Fibroblast of villous mesenchyme (primary cell): ENCODE results near the gene PCBP1. TPM values are rescaled to one million over a fixed set of nuclear protein-coding genes. Genes with fewer than 3 reads are reported as not detected.
"Not testable (repeated sequence)": the region's sequence is repeated elsewhere in the genome, so short reads cannot be mapped to it uniquely, and the experiment has no call there.

Source experiments
- DNase-seq: peaks from one replicate; pipeline ENCODE4 v3.0.0-alpha.2; 2010; ENCODE audit warnings: low read depth
- H3K4me3 ChIP-seq: 2 replicates; pipeline ENCODE4 v1.5.1; 2011; ENCODE audit warnings: low read depth, mild to moderate bottlenecking, low read length
- CTCF ChIP-seq: IDR thresholded peaks from 2 replicates; pipeline ENCODE4 v1.5.1; 2012; ENCODE audit warnings: low read depth, mild to moderate bottlenecking, low read length; ENCODE audit not compliant: insufficient read depth
- small RNA-seq: library from RNA; depleted of rRNA; stranded (forward); fragments of <200 nt; gene quantifications from one replicate; pipeline ENCODE3, GENCODE V24; 2012
- total RNA-seq: library from RNA; depleted of rRNA; stranded (reverse); fragments of >200 nt; gene quantifications from 2 replicates; pipeline ENCODE4 v1.2.3, GENCODE V29; 2012

The PCBP1 gene
- total RNA-seq, 1 donor = 45.3 TPM

GRCh38 chr2:70128005-70128404 lies 40.7 kb downstream of the PCBP1 start:
- no peak overlapping the region for H3K4me3 ChIP-seq
- no peak for TF ChIP-seq CTCF
- DNase-seq = no peak

DNA sequence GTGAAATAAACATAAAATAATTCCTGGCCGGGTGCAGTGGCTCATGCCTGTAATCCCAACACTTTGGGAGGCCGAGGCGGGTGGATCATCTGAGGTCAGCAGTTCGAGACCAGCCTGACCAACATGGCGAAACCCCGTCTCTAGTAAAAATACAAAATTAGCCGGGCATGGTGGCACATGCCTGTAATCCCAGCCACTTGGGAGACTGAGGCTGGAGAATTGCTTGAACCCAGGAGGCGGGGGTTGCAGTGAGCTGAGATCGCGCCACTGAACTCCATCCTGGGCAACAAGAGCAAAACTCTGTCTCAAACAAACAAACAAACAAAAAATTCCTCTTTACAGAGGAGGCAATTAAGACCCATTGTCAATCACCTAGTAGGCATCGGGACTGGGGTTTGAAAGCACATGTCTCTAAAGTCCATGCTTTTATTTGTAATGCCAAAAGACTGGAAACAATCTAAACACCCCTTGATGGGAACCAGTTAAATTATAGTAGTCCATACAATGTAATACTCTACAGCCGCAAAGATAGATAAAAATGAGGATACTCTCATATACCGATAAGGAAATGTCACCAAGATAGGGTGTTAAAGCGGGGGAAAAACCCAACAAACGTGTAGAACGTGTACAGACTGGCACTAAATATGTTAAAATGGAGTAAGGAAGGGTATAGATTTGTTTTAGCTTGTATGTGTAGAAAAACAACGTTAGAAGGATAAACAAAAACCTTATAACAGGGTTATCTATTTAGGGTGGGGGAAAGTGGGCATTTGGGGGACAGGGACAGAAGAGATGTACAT lies 44.3 kb downstream of the PCBP1 start:
- peak overlapping the region; percentile 44 for H3K4me3 ChIP-seq
- not testable (repeated sequence) for DNase-seq

GRCh38 chr2:70132244-70133126 lies 45.2 kb downstream of the PCBP1 start:
- H3K4me3 ChIP-seq = peak overlapping the region; percentile 44
- DNase-seq = peak; percentile 93
- TF ChIP-seq CTCF = no peak

DNA sequence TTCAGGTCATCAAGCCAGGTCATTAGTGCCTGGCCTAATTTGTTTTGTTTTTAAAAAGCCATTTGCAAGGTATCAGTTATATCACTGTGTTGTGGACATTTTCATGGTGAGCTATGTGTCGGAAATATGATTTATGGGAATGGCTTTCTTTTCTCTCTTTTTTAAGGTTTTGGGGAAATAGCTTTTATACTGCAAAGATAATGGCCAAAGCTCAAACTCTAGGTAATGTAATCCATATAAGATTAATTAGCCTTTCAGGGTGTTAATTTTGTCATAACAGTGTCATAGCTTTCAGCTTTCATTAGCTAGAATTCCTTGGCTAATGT lies 45.8 kb downstream of the PCBP1 start:
- TF ChIP-seq CTCF = no peak
- H3K4me3 ChIP-seq = peak overlapping the region; percentile 44
- DNase-seq = no peak

- no peak for DNase-seq
- no peak overlapping the region for H3K4me3 ChIP-seq
- TF ChIP-seq CTCF = no peak
Observed at GRCh38 chr2:70133491-70134322, 46.4 kb downstream of the PCBP1 start.

- H3K4me3 ChIP-seq, DNase-seq: not testable (repeated sequence)
Observed at GRCh38 chr2:70134323-70134983, 47.2 kb downstream of the PCBP1 start.

Small RNAs within 50 kb of the gene (small RNA-seq; reads per million reads assigned to genes)
- gene RN7SL470P = not detected

Other genes starting within 250 kb of the PCBP1 start
- 35.8 and 44.9 TPM in 2 replicates for gene SNRNP27, start 193.5 kb upstream of the PCBP1 start, total RNA-seq
- gene MXD1, start 172.4 kb upstream of the PCBP1 start, total RNA-seq = 5.2 TPM in 2 replicates
- gene ASPRV1, start 125.8 kb upstream of the PCBP1 start, total RNA-seq = under 0.01 and 0.43 TPM in 2 replicates
- 14.5 and 33.7 TPM in 2 replicates for gene C2orf42, start 103.5 kb downstream of the PCBP1 start, total RNA-seq
- 85.7 and 114 TPM in 2 replicates for gene TIA1, start 161.2 kb downstream of the PCBP1 start, total RNA-seq
- 49.6 and 78.2 TPM in 2 replicates for gene PCYOX1, start 170.7 kb downstream of the PCBP1 start, total RNA-seq
- 197 and 224 TPM in 2 replicates for gene SNRPG, start 206.3 kb downstream of the PCBP1 start, total RNA-seq
- gene FAM136A, start 214.6 kb downstream of the PCBP1 start, total RNA-seq = 29.3 and 32.8 TPM in 2 replicates